Uterine smooth muscle cell (primary cell): ENCODE results near the gene CYB5D1. TPM values are rescaled to one million over a fixed set of nuclear protein-coding genes. Genes with fewer than 3 reads are reported as not detected.

Experiments
- total RNA-seq: library from RNA; depleted of rRNA; stranded (reverse); fragments of >200 nt; gene quantifications from 2 replicates; pipeline ENCODE4 v1.2.3, GENCODE V29; 2014

Gene CYB5D1
- 9.0 and 12.8 TPM in 2 replicates for total RNA-seq

GRCh38 chr17:7857713-7858521, at the start of gene CYB5D1:
TSS of gene CYB5D1 (plus strand) at chr17:7858003. CDS start at chr17:7858135, 132 bp downstream.

GRCh38 chr17:7833795-7834541, 23.8 kb upstream of the CYB5D1 start, which contains the start of gene KDM6B:
TSS of gene KDM6B (plus strand) at chr17:7834217. CDS start at chr17:7845555, 11,338 bp downstream.

GRCh38 chr17:7854851-7855659, 2.7 kb upstream of the CYB5D1 start, which contains the start of gene TMEM88:
TSS of gene TMEM88 (plus strand) at chr17:7855066. CDS start at chr17:7855075, 9 bp downstream.

GRCh38 chr17:7856811-7857712, 741 bp upstream of the CYB5D1 start, which contains the start of gene NAA38:
TSS of gene NAA38 (minus strand) at chr17:7857559. CDS start at chr17:7857463, 96 bp downstream.

GRCh38 chr17:7888184-7888920, 30.5 kb downstream of the CYB5D1 start, which contains the start of gene CHD3:
TSS of gene CHD3 (plus strand) at chr17:7888789. CDS start at chr17:7889001, 212 bp downstream.

Other genes starting within 250 kb of the CYB5D1 start
- gene FXR2, start 243.1 kb upstream of the CYB5D1 start, total RNA-seq, result 62.0 and 65.4 TPM in 2 replicates
- gene SAT2, start 230.2 kb upstream of the CYB5D1 start, total RNA-seq, result 30.0 and 43.9 TPM in 2 replicates
- 0.11 and 0.37 TPM in 2 replicates for gene SHBG, start 227.9 kb upstream of the CYB5D1 start, total RNA-seq
- gene ATP1B2, start 207.1 kb upstream of the CYB5D1 start, total RNA-seq, result not detected in 2 replicates
- 14.9 and 23.9 TPM in 2 replicates for gene TP53, start 170.5 kb upstream of the CYB5D1 start, total RNA-seq
- 4.6 and 9.8 TPM in 2 replicates for gene WRAP53, start 169.5 kb upstream of the CYB5D1 start, total RNA-seq
- gene EFNB3, start 152.8 kb upstream of the CYB5D1 start, total RNA-seq, result 0.11 and 0.12 TPM in 2 replicates
- 0.22 and 0.37 TPM in 2 replicates for gene DNAH2, start 140.3 kb upstream of the CYB5D1 start, total RNA-seq
- 5.1 and 7.5 TPM in 2 replicates for gene KDM6B, start 23.8 kb upstream of the CYB5D1 start, total RNA-seq
- 0.22 and 0.50 TPM in 2 replicates for gene TMEM88, start 2.9 kb upstream of the CYB5D1 start, total RNA-seq
- gene NAA38, start 444 bp upstream of the CYB5D1 start, total RNA-seq, result 59.4 and 81.0 TPM in 2 replicates
- 135 and 232 TPM in 2 replicates for gene CHD3, start 30.8 kb downstream of the CYB5D1 start, total RNA-seq
- 2.5 TPM in 2 replicates for gene RNF227, start 58.3 kb downstream of the CYB5D1 start, total RNA-seq
- 0.75 and 1.00 TPM in 2 replicates for gene KCNAB3, start 71.9 kb downstream of the CYB5D1 start, total RNA-seq
- gene TRAPPC1, start 73.9 kb downstream of the CYB5D1 start, total RNA-seq, result 46.6 and 48.2 TPM in 2 replicates
- 27.2 and 44.9 TPM in 2 replicates for gene CNTROB, start 74.2 kb downstream of the CYB5D1 start, total RNA-seq
- under 0.01 TPM in 2 replicates for gene GUCY2D, start 144.6 kb downstream of the CYB5D1 start, total RNA-seq
- gene ALOX15B, start 181.1 kb downstream of the CYB5D1 start, total RNA-seq, result 0.12 TPM in 1 of 2 replicates, not detected in the other
- gene ALOX12B, start 229.7 kb downstream of the CYB5D1 start, total RNA-seq, result not detected in 2 replicates